Activated T-helper 1 cell treated with anti-CD3 and anti-CD28 coated beads, Interleukin-12 subunit alpha, Interleukin-12 subunit beta, Interleukin-2, Interleukin-4 antibody, amounts not matched to agents 30 ng/mL and 10 ng/mL and 1 ng/mL, durations not matched to agents 14 hours and 24 hours and 36 hours (primary cell): ENCODE results near the gene DLX1. TPM values are rescaled to one million over a fixed set of nuclear protein-coding genes. Genes with fewer than 3 reads are reported as not detected.

Experiments used
- DNase-seq: peaks from one replicate; pipeline ENCODE4 v3.0.0; 2021; ENCODE audit warnings: low spot score
- H3K27ac Mint-ChIP-seq: one replicate; pipeline ENCODE4 v1.8.0; 2021; ENCODE audit warnings: mild to moderate bottlenecking, mixed read lengths
- H3K27me3 Mint-ChIP-seq: one replicate; pipeline ENCODE4 v1.8.0; 2022; ENCODE audit warnings: mild to moderate bottlenecking, moderate library complexity, mixed read lengths; ENCODE audit not compliant: insufficient read depth
- H3K36me3 Mint-ChIP-seq: one replicate; pipeline ENCODE4 v1.8.0; 2021; ENCODE audit warnings: low read depth, mixed read lengths
- H3K4me1 Mint-ChIP-seq: one replicate; pipeline ENCODE4 v1.8.0; 2021; ENCODE audit warnings: low read depth, mixed read lengths
- H3K4me3 Mint-ChIP-seq: one replicate; pipeline ENCODE4 v1.8.0; 2021; ENCODE audit warnings: mild to moderate bottlenecking, moderate library complexity, mixed read lengths
- H3K9me3 Mint-ChIP-seq: one replicate; pipeline ENCODE4 v1.8.0; 2021; ENCODE audit warnings: mixed read lengths
- intact Hi-C: fragments of 100-400 bp; cut with micrococcal nuclease; formaldehyde crosslinking; loops from one replicate; pipeline ENCODE4 v1.15.1; 2024
- total RNA-seq: library from RNA; stranded (reverse); gene quantifications from 2 replicates; pipeline ENCODE4 v1.2.3, GENCODE V29; 2022

DLX1 gene
- total RNA-seq, 1 donor from 2014 or later, result not detected

DNA sequence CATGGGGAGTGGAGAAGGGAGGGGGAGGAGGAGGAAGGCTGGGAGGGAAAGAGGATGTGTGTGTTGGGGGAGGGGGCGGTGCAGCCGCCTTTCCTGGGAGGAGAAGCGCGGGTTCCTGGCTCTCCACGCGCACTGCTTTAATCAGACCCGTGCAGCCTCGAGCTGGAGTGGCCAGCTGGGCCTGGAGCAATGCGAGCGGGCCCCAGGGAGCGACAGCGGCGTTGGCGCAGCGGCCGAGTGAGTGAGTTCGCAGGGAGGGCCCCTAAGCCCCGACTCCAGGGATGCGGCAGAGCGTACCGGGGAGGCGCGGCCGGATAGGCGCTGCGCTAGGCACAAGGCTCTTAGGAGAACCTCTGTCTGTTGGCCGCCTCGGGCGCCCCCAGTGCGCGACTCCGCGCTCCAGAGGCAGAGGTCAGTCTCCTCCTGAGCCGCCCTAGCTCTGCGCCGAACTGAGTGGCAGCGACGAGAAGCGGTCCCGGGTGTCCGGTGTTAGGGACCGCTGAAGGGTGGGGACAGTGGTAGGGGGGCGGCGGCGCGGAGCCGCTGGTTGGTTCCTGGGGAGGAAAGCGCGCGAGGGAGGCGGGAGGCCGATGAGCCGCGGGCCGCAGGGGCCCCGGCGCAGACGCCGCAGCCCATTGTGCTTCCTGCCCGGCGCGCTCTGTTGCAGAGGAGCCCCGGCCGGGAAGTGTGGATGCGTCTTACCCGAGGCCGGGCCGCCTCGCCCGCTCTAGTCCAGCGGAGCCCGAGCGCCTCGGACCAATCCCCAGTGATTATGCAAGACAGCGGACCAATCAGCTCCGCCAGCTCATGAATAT lies 455 bp upstream of the DLX1 start:
- peaks cover 89% of the 10 kb centered on the region for H3K27me3 Mint-ChIP-seq
- peak overlapping the region; percentile 67 for H3K4me3 Mint-ChIP-seq
- H3K27ac Mint-ChIP-seq, result peak overlapping the region; percentile 75
- DNase-seq, result no peak
- no peaks in the 10 kb centered on the region for H3K9me3 Mint-ChIP-seq
- peaks cover 1% of the 10 kb centered on the region for H3K36me3 Mint-ChIP-seq
- peaks cover 50% of the 10 kb centered on the region for H3K4me1 Mint-ChIP-seq
- intact Hi-C loops, result loop anchor here (1.0 to 5.0 kb wide), 4 partner anchors 10 to 1268 kb away; partner anchors contain the start of genes DLX2 and GAD1

DNA sequence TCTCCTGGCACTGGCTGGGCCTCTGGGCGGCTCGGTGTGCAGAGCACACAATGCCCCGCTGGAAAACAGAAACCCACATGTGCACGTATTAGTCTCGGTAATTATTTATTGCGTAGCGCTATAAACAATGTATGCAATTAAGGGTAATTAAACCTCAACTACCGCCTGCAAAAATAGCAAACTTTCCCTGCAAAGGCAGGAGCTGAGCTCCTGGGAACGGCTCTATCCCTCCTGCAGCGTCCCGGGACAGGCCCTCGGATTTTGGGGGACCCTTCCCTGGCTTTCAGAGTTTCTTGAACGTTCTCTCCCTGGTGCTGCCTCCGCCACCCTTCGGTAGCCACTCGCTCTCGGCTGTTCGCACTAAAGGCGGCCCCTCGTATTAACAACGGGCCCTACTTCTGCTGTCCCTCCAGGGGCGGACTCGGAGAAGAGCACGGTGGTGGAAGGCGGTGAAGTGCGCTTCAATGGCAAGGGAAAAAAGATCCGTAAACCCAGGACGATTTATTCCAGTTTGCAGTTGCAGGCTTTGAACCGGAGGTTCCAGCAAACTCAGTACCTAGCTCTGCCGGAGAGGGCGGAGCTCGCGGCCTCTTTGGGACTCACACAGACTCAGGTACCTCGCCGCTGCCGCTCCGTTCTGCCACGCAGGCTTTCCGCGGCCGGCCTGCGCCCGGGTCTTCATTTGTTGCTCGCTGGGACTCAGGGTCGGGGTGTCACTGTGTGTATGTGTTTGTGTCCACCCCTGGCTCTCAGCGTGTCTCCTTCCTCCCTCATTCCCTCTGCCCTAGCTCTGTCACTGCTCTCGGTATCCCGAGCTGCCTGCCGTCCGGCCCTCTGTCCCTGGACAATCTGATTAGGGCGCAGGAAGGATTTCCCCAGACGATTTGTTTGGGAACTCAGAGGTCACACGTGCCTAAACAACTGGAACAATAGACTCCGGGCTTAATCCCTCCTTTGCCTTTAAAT lies 1.2 kb downstream of the DLX1 start:
- peaks cover 45% of the 10 kb centered on the region for H3K4me1 Mint-ChIP-seq
- peaks cover 1% of the 10 kb centered on the region for H3K36me3 Mint-ChIP-seq
- H3K27me3 Mint-ChIP-seq, result peaks cover 90% of the 10 kb centered on the region
- intact Hi-C loops, result loop anchor here (5.0 kb wide), 1 partner anchor 379 kb away; no protein-coding TSS in a partner anchor
- no peaks in the 10 kb centered on the region for H3K9me3 Mint-ChIP-seq
- no peak for DNase-seq
- peak overlapping the region; percentile 30 for H3K4me3 Mint-ChIP-seq
- H3K27ac Mint-ChIP-seq, result peak overlapping the region; percentile 92

DNA sequence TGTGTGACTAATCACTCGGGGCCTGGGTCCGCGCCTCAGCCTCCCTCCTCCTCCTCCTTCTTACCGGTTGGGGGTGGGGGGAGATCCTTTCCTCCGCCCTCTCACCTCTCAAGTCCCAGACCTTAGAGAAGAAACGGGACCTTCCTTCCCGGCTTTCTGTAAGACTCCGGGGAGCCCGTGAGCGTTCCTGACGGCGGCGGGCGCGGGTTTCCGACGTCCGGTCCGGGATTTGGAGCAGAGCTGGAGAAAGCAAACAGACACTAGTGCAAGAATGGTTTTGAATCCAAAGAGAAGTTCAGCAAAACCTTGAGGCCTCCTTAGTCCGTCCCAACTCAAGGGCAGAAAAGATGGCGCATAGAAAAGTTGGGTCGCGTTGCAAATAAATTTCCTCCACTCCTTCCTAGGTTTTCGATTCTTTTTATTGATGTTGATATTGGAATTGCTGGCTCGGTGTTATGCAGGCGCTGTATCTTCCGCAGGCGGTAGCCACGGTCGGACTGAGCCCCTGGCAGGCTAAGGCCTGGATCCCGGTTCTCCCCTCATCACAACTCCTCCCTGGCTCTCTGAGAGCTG lies 2.0 kb downstream of the DLX1 start:
- no peaks in the 10 kb centered on the region for H3K9me3 Mint-ChIP-seq
- intact Hi-C loops, result loop anchor here (5.0 kb wide), 1 partner anchor 380 kb away; no protein-coding TSS in a partner anchor
- peaks cover 90% of the 10 kb centered on the region for H3K27me3 Mint-ChIP-seq
- H3K4me1 Mint-ChIP-seq, result peaks cover 45% of the 10 kb centered on the region
- H3K36me3 Mint-ChIP-seq, result peaks cover 1% of the 10 kb centered on the region
- H3K27ac Mint-ChIP-seq, result peak overlapping the region; percentile 92
- no peak overlapping the region for H3K4me3 Mint-ChIP-seq
- DNase-seq, result no peak

DNA sequence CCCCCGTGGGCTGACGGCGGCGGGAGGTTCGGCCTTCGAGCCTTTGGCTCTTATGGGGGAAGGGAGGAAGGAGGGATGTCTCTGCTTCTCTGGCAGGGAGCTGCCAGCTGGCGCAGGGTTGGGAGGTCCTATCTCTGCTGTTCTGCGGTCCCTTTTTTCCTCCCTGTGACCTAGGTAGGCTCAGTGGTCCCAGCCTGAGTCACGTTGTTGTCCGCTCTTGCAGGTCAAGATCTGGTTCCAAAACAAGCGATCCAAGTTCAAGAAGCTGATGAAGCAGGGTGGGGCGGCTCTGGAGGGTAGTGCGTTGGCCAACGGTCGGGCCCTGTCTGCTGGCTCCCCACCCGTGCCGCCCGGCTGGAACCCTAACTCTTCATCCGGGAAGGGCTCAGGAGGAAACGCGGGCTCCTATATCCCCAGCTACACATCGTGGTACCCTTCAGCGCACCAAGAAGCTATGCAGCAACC lies 2.5 kb downstream of the DLX1 start:
- intact Hi-C loops, result loop anchor here (5.0 kb wide), 1 partner anchor 381 kb away; no protein-coding TSS in a partner anchor
- H3K27ac Mint-ChIP-seq, result peak overlapping the region; percentile 92
- H3K27me3 Mint-ChIP-seq, result peaks cover 90% of the 10 kb centered on the region
- peaks cover 48% of the 10 kb centered on the region for H3K4me1 Mint-ChIP-seq
- no peak for DNase-seq
- H3K4me3 Mint-ChIP-seq, result no peak overlapping the region
- H3K9me3 Mint-ChIP-seq, result no peaks in the 10 kb centered on the region
- peaks cover 1% of the 10 kb centered on the region for H3K36me3 Mint-ChIP-seq

DNA sequence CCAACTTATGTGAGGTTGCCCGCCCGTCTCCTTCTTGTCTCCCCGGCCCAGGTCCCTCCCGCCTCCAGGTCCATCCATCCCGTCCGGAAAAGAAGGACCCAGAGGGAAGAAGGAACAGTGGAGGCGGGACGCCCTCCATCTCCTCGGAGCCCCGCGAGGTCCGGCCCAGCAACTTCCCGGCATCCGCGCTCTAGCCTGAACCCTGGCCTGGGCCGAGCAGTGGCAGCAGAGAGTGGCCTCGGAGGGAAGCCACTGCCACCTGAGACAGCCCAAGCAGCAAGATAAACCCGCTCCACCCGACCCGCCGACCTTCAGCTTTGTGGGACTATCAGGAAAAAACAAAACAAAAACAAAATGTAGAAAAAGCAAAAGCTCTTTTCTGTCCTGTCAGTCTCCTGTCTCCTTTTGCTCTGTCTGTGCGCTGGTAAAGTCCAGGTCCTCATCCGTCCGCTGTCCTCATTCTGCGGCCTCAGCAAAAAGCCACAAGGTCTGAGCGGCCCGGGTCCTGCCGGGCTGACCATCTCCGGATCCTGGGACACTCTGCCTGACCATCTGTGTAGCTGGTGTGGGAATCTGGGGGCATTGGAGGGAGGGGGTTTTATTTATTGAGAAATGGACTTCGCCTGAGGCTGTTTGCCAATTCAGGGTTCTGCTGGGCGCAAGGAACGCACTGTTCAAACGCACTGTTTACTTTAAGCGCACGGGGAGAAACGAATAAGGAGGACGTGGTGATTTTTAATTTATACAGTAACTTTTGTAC lies 3.1 kb downstream of the DLX1 start:
- peaks cover 49% of the 10 kb centered on the region for H3K4me1 Mint-ChIP-seq
- no peak overlapping the region for H3K4me3 Mint-ChIP-seq
- H3K36me3 Mint-ChIP-seq, result peaks cover 1% of the 10 kb centered on the region
- H3K27ac Mint-ChIP-seq, result peak overlapping the region; percentile 92
- peaks cover 91% of the 10 kb centered on the region for H3K27me3 Mint-ChIP-seq
- H3K9me3 Mint-ChIP-seq, result no peaks in the 10 kb centered on the region
- no peak for DNase-seq
- intact Hi-C loops, result loop anchor here (5.0 kb wide), 1 partner anchor 381 kb away; no protein-coding TSS in a partner anchor

DNA sequence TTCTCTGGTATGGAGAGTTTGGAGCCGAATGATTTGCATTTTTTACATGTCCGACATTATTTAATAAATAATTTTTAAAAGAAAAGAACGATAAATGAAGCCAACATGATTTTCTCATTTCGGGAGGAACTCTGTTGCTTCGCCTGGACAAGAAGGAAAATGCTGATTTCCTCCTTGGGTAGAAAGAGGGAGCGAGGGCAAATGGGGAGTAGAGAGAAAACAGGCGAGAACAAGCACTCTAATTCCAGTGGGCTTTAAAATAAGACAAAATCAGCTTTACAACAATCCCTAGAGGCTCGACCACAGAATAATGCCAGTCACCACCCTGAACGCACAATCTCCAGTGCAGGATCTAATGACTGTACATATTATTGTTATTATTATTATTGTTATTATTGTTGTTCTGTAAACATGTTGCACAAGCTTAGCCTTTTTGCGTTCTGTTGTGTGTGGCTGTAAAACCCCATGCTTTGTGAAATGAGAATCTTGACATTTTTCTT lies 3.7 kb downstream of the DLX1 start:
- DNase-seq, result no peak
- no peak overlapping the region for H3K4me3 Mint-ChIP-seq
- H3K4me1 Mint-ChIP-seq, result peaks cover 48% of the 10 kb centered on the region
- no peaks in the 10 kb centered on the region for H3K9me3 Mint-ChIP-seq
- peaks cover 91% of the 10 kb centered on the region for H3K27me3 Mint-ChIP-seq
- intact Hi-C loops, result loop anchor here (5.0 kb wide), 1 partner anchor 382 kb away; no protein-coding TSS in a partner anchor
- H3K36me3 Mint-ChIP-seq, result peaks cover 1% of the 10 kb centered on the region
- no peak overlapping the region for H3K27ac Mint-ChIP-seq

DNA sequence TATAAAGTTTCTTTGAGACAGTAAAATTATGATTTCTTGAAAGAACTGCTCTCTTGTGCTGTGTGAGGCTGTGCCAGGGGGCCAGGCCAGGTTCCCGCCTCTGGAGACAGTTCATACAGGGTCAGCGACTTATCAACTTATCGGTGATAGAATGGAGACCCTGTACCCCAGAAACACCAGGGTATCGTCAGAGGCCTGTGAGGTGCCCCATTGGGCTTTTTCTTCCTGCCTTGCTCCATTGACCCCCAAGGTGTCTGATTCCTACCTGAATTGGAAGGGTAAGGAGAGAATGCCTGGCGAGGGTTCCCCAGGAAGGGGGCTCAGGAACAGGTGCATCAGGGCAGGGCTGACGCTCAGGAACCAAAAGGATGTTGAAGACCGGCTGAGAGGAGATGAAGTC lies 4.3 kb downstream of the DLX1 start:
- Mint-ChIP-seq H3K27ac (no peak overlapping the region), H3K27me3 (peaks cover 90% of the 10 kb centered on the region), H3K9me3 (no peaks in the 10 kb centered on the region), H3K4me3 (no peak overlapping the region), H3K36me3 (peaks cover 1% of the 10 kb centered on the region), H3K4me1 (peaks cover 43% of the 10 kb centered on the region)
- DNase-seq, result no peak
- intact Hi-C loops, result loop anchor here (5.0 kb wide), 1 partner anchor 382 kb away; no protein-coding TSS in a partner anchor

DNA sequence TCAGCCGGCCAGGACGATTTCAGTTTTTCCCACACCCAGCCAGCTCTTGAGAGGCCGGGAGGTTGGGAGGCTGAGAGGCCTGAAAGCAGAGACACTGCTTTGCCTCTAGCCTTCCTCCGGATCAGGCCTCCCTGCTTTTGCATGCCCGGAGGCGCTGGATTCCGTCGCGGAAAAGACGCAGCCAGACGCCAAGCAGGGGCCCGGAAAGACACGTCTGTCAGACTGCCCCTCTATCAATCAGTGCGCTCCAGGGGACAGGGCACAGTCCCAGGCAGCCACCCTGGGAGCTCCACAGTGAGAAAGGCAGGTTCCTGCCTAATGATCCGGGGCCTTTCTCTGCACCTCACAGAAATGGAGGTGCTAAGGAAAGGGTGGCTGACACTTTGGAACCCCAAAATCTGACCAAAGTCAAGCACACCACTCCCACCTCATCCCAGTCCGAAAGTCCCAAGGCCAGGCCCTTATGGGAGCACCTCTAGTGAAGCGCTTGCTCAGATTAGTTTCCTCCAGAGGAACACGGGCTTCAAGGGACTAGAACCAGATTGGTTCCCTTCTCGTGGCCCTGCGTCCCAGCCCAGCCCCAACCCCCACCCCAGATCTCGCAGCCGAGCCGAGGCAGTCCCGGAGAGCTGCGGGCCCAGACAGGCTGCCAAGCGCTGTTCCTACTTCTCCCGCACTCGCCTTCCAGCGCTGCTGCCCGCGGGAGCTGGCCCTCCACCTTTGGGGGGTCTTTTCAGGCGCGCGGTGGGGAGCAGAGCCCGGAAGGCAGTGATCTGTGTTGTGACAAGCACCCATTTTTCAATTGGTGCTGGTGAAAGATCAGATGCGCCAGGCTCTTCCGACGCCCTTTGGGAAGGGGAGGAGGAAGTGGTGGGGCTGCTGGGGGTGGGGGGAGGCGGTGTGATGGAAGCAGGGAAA lies 5.0 kb downstream of the DLX1 start:
- Mint-ChIP-seq H3K27ac (peak overlapping the region; percentile 2), H3K9me3 (no peaks in the 10 kb centered on the region), H3K36me3 (peaks cover 1% of the 10 kb centered on the region), H3K27me3 (peaks cover 91% of the 10 kb centered on the region), H3K4me3 (no peak overlapping the region), H3K4me1 (peaks cover 44% of the 10 kb centered on the region)
- intact Hi-C loops, result no loop called here
- DNase-seq, result no peak

DNA sequence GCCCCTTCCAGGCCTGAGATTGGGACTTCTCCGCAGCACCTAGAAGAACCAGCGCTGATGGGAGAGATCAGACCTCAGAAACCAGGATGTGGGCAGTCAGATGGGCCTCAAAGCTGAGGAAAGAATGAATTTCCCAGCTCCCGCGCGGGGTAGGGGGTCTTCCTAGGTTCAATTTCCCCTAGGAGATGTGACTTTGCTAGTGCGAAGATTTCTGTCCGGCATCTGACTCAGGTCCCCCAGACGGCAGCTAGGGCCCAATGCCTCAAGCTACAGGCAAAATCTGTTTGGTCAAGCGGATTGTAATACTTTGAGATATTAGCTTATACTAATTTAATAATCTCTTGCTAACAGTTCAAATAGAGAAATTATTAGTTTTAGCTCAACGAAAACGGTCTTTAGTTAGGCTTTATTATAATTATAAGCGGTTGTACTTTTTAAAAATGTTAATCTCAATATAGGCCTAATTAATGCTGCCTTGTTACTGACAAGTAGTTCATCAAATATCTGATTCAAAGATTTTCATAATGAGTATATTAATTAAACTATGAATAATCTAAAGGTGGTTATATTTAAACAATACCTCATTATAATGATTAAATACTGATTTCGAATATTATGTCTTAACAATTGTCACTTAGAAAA lies 5.8 kb downstream of the DLX1 start:
- DNase-seq, result no peak
- H3K27ac Mint-ChIP-seq, result peak overlapping the region; percentile 2
- intact Hi-C loops, result no loop called here
- H3K4me1 Mint-ChIP-seq, result peaks cover 46% of the 10 kb centered on the region
- peaks cover 92% of the 10 kb centered on the region for H3K27me3 Mint-ChIP-seq
- peaks cover 3% of the 10 kb centered on the region for H3K36me3 Mint-ChIP-seq
- H3K9me3 Mint-ChIP-seq, result no peaks in the 10 kb centered on the region
- H3K4me3 Mint-ChIP-seq, result no peak overlapping the region

DNA sequence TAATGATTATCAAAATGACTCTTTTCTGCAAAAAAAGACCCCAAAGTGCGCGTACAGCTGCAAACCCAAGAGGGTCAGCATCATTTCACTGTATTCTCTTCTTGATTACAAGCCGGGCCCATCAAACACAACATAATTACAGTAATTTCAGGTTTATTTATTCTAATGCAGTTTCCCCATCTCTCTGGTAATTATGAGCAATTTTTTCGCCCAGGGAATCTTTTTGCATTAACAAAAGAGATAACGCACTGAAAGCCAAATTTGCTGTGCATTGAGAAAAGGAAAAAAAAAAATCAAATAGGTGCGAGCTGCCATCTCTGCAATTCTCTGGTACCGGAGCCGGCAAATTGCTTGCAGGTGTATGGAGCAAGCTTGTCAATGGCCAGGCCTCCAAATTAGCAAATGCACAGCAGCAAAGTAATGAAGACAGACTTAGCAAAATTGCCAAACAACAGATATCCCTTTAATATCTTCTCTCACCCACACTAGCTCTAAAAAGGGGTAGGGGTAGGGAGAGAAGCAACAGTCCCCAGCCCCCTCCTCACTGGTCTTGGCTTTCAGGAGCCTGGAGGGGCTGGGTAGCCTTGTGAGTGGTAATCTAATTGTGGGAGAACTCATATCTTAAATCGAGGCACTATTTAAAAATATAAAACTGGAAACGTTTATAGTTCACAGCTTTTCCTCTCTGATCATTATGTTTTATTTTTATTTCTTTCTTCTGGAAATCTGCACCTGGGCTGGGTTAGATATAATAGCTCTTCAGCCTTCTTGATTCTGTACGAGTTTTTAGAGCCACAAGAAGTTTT lies 6.7 kb downstream of the DLX1 start:
- DNase-seq, result no peak
- intact Hi-C loops, result no loop called here
- Mint-ChIP-seq H3K36me3 (peaks cover 5% of the 10 kb centered on the region), H3K9me3 (no peaks in the 10 kb centered on the region), H3K4me1 (peaks cover 51% of the 10 kb centered on the region), H3K4me3 (no peak overlapping the region), H3K27me3 (peaks cover 88% of the 10 kb centered on the region), H3K27ac (peak overlapping the region; percentile 80)
